RWPE1 (cell line): ENCODE data around the gene PTCD1.
A peak's percentile ranks its signal among the peaks of the same experiment; 100 is the strongest.
"Not testable (repeated sequence)": the region's sequence is repeated elsewhere in the genome, so short reads cannot be mapped to it uniquely, and the experiment has no call there.

ENCODE experiments used
- CTCF ChIA-PET: fragments of 350-600 bp; sonication (Branson Sonifier 250); formaldehyde crosslinking; extraction: SDS; loops from one replicate; lab custom pipeline; 2021; lab: Yijun Ruan, JAX
- POLR2A ChIA-PET: fragments of 400-600 bp; formaldehyde crosslinking; extraction: SDS; loops from one replicate; lab custom pipeline; 2020; ENCODE audit warnings: antibody characterized with exemption; ENCODE audit not compliant: low non-redundant PET; lab: Yijun Ruan, JAX
- DNase-seq: peaks from one replicate; pipeline ENCODE4 v3.0.0; 2012; ENCODE audit warnings: low spot score
- H3K27ac ChIP-seq: fragments of 450-650 bp; 2 replicates; pipeline ENCODE4 v1.5.1; 2017
- CTCF ChIP-seq: fragments of 450-650 bp; conservative IDR thresholded peaks from 2 replicates; pipeline ENCODE4 v1.5.1; 2017; ENCODE audit warnings: low read depth, mild to moderate bottlenecking

The PTCD1 gene

GRCh38 chr7:99381664-99382075, 56.9 kb downstream of the PTCD1 start:
- no peak for TF ChIP-seq CTCF
- ChIA-PET POLR2A (no interaction called here), CTCF (no interaction called here)
- H3K27ac ChIP-seq, result peak overlapping the region; percentile 97
- no peak for DNase-seq

- no peak for TF ChIP-seq CTCF
- H3K27ac ChIP-seq, result peak overlapping the region; percentile 97
- ChIA-PET POLR2A (no interaction called here), CTCF (no interaction called here)
- DNase-seq, result no peak
Observed at GRCh38 chr7:99380823-99381663, 57.6 kb downstream of the PTCD1 start.

GRCh38 chr7:99380032-99380822, 58.4 kb downstream of the PTCD1 start:
- H3K27ac ChIP-seq, result peak overlapping the region; percentile 97
- TF ChIP-seq CTCF, result no peak
- peak; percentile 36 for DNase-seq
- CTCF ChIA-PET, result no interaction called here
- POLR2A ChIA-PET, result no interaction called here

GRCh38 chr7:99379693-99380031, 58.9 kb downstream of the PTCD1 start:
- CTCF ChIA-PET, DNase-seq: not testable (repeated sequence)
- peak overlapping the region; percentile 97 for H3K27ac ChIP-seq
- POLR2A ChIA-PET, result interaction anchor here (0.5 kb wide), 1 partner anchor 10 kb away, joined by 5 read pairs; no protein-coding TSS in a partner anchor

GRCh38 chr7:99379043-99379577, 59.5 kb downstream of the PTCD1 start:
- ChIA-PET CTCF (no interaction called here), POLR2A (interaction anchor here (0.5 to 0.7 kb wide), 2 partner anchors 9 to 199 kb away, joined by 5 to 6 read pairs; no protein-coding TSS in a partner anchor)
- peak overlapping the region; percentile 97 for H3K27ac ChIP-seq
- DNase-seq, result peak; percentile 71
- no peak for TF ChIP-seq CTCF

- POLR2A ChIA-PET, result interaction anchor here (0.5 to 1.0 kb wide), 3 partner anchors 12 to 751 kb away, joined by 3 to 10 read pairs (median 3); partner anchors contain the start of gene MBLAC1
- no peak for TF ChIP-seq CTCF
- H3K27ac ChIP-seq, result peak overlapping the region; percentile 97
- DNase-seq, result peak; percentile 80
- CTCF ChIA-PET, result interaction anchor here (0.5 kb wide), 1 partner anchor 63 kb away, joined by 3 read pairs; no protein-coding TSS in a partner anchor
Observed at GRCh38 chr7:99375070-99375807, 63.4 kb downstream of the PTCD1 start.
